ENCODE measurements around the gene SPOCK1.

Gene SPOCK1

DNA sequence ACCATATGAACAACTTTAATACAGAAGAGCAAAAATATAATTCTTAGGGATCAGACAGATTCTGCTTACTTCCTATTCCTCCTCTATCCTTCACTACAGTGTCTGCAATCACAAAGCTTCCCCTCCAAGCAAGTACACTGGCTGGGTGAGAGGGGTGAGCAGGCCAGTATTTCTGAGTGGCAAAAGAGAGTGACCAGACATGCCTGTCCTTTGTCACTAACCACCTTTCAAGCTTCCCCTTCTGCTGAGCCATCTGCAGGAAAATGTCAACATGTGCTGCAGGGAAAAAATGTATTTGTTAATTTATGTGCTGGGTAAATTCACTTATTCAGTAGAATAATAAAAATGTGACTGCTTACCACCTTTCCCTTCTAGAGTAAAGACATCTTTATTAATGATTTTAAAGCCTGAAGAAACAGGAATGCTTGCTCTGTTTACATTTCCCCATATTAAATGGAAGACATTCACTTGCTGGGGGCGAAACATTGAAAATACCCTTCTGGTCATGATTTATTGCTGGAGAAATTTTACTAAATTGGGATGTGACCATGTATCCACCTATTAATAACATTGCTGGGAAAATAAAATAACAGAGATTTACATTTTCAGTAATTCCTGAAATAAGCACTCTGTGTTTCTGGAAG is 84.9 kb downstream of the SPOCK1 start:
- no peak for DNase-seq (ENCODE audit: low read depth)
- no peak overlapping the region for H3K4me3 ChIP-seq (ENCODE audit: control insufficient read depth, low read depth, low read length)
- TF ChIP-seq, protein P1, sequence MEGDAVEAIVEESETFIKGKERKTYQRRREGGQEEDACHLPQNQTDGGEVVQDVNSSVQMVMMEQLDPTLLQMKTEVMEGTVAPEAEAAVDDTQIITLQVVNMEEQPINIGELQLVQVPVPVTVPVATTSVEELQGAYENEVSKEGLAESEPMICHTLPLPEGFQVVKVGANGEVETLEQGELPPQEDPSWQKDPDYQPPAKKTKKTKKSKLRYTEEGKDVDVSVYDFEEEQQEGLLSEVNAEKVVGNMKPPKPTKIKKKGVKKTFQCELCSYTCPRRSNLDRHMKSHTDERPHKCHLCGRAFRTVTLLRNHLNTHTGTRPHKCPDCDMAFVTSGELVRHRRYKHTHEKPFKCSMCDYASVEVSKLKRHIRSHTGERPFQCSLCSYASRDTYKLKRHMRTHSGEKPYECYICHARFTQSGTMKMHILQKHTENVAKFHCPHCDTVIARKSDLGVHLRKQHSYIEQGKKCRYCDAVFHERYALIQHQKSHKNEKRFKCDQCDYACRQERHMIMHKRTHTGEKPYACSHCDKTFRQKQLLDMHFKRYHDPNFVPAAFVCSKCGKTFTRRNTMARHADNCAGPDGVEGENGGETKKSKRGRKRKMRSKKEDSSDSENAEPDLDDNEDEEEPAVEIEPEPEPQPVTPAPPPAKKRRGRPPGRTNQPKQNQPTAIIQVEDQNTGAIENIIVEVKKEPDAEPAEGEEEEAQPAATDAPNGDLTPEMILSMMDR (IDR thresholded peaks at IDR 0.05; ENCODE audit: control insufficient read depth, insufficient read depth, low read depth, low read length, missing control alignments): no peak

DNA sequence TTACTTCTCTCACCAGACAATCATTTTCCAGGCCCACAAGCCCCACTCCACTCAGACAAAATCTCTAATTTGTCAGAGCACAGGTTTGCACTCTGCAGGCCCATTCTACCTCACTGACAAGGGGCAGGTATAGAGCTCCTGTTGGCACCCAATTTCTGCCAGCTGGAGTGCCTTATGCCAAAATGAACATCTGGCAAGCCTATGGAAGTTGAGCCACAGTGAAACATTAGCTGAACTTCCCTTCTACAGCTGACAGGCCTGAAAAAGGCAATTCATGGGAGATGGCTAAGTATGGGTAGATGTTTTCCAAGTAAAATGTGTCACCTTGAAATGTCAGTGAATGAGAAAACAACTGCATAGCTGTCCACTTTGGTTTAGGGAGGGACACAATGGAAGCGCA is 87.0 kb downstream of the SPOCK1 start:
- no peak overlapping the region for H3K4me3 ChIP-seq (ENCODE audit: control insufficient read depth, low read depth, low read length)
- no peak for DNase-seq (ENCODE audit: low read depth)
- TF ChIP-seq, protein P1 (IDR thresholded peaks at IDR 0.05; ENCODE audit: control insufficient read depth, insufficient read depth, low read depth, low read length, missing control alignments): no peak

GRCh38 chr5:137410234-137411010 is 88.7 kb downstream of the SPOCK1 start:
- H3K4me3 ChIP-seq (ENCODE audit: control insufficient read depth, low read depth, low read length): no peak overlapping the region
- TF ChIP-seq, protein P1 (IDR thresholded peaks at IDR 0.05; ENCODE audit: control insufficient read depth, insufficient read depth, low read depth, low read length, missing control alignments): no peak
- DNase-seq (ENCODE audit: low read depth): no peak

GRCh38 chr5:137409736-137410135 is 89.4 kb downstream of the SPOCK1 start:
- no peak for DNase-seq (ENCODE audit: low read depth)
- no peak overlapping the region for H3K4me3 ChIP-seq (ENCODE audit: control insufficient read depth, low read depth, low read length)
- TF ChIP-seq, protein P1 (IDR thresholded peaks at IDR 0.05; ENCODE audit: control insufficient read depth, insufficient read depth, low read depth, low read length, missing control alignments): no peak

- H3K4me3 ChIP-seq (ENCODE audit: control insufficient read depth, low read depth, low read length): no peak overlapping the region
- no peak for DNase-seq (ENCODE audit: low read depth)
- TF ChIP-seq, protein P1 (IDR thresholded peaks at IDR 0.05; ENCODE audit: control insufficient read depth, insufficient read depth, low read depth, low read length, missing control alignments): no peak
These were observed 92.0 kb downstream of the SPOCK1 start for GRCh38 chr5:137407090-137407489.

- no peak for DNase-seq (ENCODE audit: low read depth)
- TF ChIP-seq, protein P1 (IDR thresholded peaks at IDR 0.05; ENCODE audit: control insufficient read depth, insufficient read depth, low read depth, low read length, missing control alignments): no peak
- H3K4me3 ChIP-seq (ENCODE audit: control insufficient read depth, low read depth, low read length): no peak overlapping the region
These were observed 93.7 kb downstream of the SPOCK1 start for GRCh38 chr5:137405393-137405792.
